ES-I3 (cell line): Measurements from ENCODE around the gene FGD5.

Source experiments
- H3K36me3 ChIP-seq: 2 replicates; pipeline ENCODE4 v1.6.1; 2013; ENCODE audit warnings: mild to moderate bottlenecking, low read length, control low read depth, moderate library complexity; ENCODE audit not compliant: insufficient read depth
- H3K4me1 ChIP-seq: 2 replicates; pipeline ENCODE4 v1.6.1; 2013; ENCODE audit warnings: mild to moderate bottlenecking, control low read depth, low read length; ENCODE audit not compliant: insufficient read depth
- H3K9ac ChIP-seq: 2 replicates; pipeline ENCODE4 v1.6.1; 2013; ENCODE audit warnings: low read depth, mild to moderate bottlenecking, low read length, moderate library complexity
- H3K9me3 ChIP-seq: 2 replicates; pipeline ENCODE4 v1.6.1; 2013; ENCODE audit warnings: mild to moderate bottlenecking, low read length, moderate library complexity; ENCODE audit not compliant: control insufficient read depth, insufficient read depth

The FGD5 gene

DNA sequence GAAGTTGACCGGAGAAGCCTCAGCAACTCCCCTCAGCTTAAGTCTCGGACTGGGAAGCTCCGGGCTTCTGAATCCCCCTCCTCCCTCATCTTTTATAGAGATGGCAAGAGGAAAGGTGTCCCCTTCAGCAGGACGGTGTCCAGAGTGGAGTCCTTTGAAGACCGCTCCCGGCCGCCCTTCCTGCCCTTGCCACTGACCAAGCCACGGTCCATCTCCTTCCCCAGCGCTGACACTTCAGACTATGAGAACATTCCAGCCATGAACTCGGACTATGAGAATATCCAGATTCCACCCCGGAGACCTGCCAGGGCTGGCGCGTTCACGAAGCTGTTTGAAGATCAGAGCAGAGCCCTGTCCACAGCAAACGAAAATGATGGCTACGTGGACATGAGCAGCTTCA is 2.4 kb downstream of the FGD5 start:
- peaks cover 3% of the 10 kb centered on the region; the same call in 1 of the 2 replicates for H3K36me3 ChIP-seq
- peaks cover 4% of the 10 kb centered on the region for H3K4me1 ChIP-seq
- H3K9ac ChIP-seq: no peak overlapping the region
- no peaks in the 10 kb centered on the region for H3K9me3 ChIP-seq

DNA sequence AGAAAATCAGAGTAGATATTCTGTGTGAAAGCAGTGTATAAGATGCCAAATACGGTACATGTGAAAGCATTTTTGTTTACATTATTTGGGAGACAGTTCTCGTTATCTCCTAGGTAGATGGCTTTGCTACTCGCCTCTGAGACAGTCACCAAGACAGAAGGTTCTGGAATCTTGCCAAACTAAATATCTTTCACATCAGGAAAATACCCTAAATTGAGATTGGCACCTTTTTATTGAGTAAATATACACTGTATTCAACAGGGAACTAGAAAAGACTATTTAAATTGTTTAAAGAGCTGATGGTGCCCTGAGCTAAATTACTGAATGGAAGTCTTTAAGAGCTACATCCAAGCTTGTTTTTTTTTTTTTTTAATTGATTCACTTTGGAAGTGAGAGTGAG is 3.4 kb downstream of the FGD5 start:
- Histone ChIP-seq H3K4me1 (peaks cover 4% of the 10 kb centered on the region), H3K9ac (no peak overlapping the region), H3K36me3 (peaks cover 3% of the 10 kb centered on the region; the same call in 1 of the 2 replicates), H3K9me3 (no peaks in the 10 kb centered on the region)

GRCh38 chr3:14822670-14823390 is 4.1 kb downstream of the FGD5 start:
- H3K4me1 ChIP-seq: peaks cover 9% of the 10 kb centered on the region
- H3K9me3 ChIP-seq: no peaks in the 10 kb centered on the region
- H3K36me3 ChIP-seq: peaks cover 3% of the 10 kb centered on the region; the same call in 1 of the 2 replicates
- H3K9ac ChIP-seq: no peak overlapping the region

GRCh38 chr3:14823393-14823792 is 4.6 kb downstream of the FGD5 start:
- Histone ChIP-seq H3K36me3 (peaks cover 3% of the 10 kb centered on the region; the same call in 1 of the 2 replicates), H3K9ac (no peak overlapping the region), H3K9me3 (no peaks in the 10 kb centered on the region), H3K4me1 (peaks cover 10% of the 10 kb centered on the region)

- no peaks in the 10 kb centered on the region for H3K9me3 ChIP-seq
- peaks cover 10% of the 10 kb centered on the region for H3K4me1 ChIP-seq
- no peak overlapping the region for H3K9ac ChIP-seq
- peaks cover 3% of the 10 kb centered on the region; the same call in 1 of the 2 replicates for H3K36me3 ChIP-seq
These were observed 5.3 kb downstream of the FGD5 start for GRCh38 chr3:14823910-14824629.

GRCh38 chr3:14824646-14825045 is 5.9 kb downstream of the FGD5 start:
- Histone ChIP-seq H3K9me3 (no peaks in the 10 kb centered on the region), H3K36me3 (peaks cover 3% of the 10 kb centered on the region; the same call in 1 of the 2 replicates), H3K9ac (no peak overlapping the region), H3K4me1 (peaks cover 12% of the 10 kb centered on the region)

DNA sequence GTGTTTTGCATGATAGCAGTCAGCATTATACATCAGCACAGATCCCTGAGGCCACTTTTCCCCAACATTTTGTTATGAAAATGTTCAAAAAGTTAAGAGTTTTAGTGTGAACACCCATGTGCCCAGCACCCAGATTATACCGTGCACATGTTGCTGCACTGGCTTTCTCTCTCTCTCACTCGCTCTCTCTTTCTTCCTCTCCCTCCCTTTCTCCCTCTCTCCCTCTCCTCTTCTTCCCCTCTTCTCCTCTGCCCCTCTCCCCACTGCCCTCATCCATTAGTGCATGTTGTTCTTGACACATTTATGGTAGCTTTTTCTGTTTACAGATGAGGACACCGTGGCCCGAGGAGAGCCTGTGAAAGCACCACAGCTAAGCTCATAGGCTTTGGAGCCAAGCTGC is 7.3 kb downstream of the FGD5 start:
- no peaks in the 10 kb centered on the region for H3K36me3 ChIP-seq
- peaks cover 15% of the 10 kb centered on the region for H3K4me1 ChIP-seq
- H3K9ac ChIP-seq: no peak overlapping the region
- no peaks in the 10 kb centered on the region for H3K9me3 ChIP-seq

DNA sequence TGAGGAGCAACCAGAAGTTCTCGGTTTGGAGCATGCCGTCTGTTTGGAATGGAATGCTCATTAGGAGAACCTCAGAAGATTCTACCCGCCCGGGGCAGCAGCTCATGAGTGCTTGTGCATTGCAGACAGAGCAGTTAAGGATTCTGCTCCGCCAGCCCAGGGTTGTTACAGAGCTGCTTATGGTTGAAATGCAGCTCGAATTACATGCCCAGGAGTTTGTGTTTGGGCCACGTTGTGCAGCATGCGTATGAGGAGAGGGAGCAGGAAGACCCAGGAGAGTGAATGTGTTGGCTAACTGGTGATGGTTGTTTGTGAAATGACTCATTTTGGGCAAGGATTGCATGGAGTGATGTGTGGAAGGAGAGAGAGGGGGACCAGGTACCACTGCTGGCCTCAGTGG is 9.0 kb downstream of the FGD5 start:
- H3K9ac ChIP-seq: no peak overlapping the region
- H3K9me3 ChIP-seq: no peaks in the 10 kb centered on the region
- H3K4me1 ChIP-seq: peaks cover 15% of the 10 kb centered on the region
- no peaks in the 10 kb centered on the region for H3K36me3 ChIP-seq

DNA sequence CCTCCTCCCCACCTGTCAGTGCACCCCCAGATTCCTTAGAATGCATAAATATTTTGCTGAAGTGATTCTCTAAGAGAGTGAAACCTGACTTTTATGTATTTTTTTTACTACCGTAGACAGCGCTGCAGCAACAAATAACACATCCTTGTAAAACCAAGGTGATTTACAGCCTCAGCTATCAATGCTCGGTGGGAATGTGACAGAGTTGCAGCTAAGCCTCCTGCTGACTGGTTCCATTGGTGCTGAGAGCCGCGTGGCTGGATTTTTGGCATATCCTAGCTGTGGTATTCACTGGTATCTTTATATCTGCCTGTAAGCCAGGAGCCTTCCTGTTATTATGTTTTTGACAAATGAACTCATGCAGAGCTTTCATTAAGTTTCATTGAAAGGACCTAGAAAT is 11.0 kb downstream of the FGD5 start:
- no peaks in the 10 kb centered on the region for H3K9me3 ChIP-seq
- H3K4me1 ChIP-seq: peaks cover 11% of the 10 kb centered on the region; the same call in 1 of the 2 replicates
- no peak overlapping the region for H3K9ac ChIP-seq
- no peaks in the 10 kb centered on the region for H3K36me3 ChIP-seq

- H3K9ac ChIP-seq: no peak overlapping the region
- no peaks in the 10 kb centered on the region for H3K36me3 ChIP-seq
- no peaks in the 10 kb centered on the region for H3K9me3 ChIP-seq
- H3K4me1 ChIP-seq: peaks cover 25% of the 10 kb centered on the region; the same call in 1 of the 2 replicates
These were observed 13.2 kb downstream of the FGD5 start for GRCh38 chr3:14831916-14832450.

DNA sequence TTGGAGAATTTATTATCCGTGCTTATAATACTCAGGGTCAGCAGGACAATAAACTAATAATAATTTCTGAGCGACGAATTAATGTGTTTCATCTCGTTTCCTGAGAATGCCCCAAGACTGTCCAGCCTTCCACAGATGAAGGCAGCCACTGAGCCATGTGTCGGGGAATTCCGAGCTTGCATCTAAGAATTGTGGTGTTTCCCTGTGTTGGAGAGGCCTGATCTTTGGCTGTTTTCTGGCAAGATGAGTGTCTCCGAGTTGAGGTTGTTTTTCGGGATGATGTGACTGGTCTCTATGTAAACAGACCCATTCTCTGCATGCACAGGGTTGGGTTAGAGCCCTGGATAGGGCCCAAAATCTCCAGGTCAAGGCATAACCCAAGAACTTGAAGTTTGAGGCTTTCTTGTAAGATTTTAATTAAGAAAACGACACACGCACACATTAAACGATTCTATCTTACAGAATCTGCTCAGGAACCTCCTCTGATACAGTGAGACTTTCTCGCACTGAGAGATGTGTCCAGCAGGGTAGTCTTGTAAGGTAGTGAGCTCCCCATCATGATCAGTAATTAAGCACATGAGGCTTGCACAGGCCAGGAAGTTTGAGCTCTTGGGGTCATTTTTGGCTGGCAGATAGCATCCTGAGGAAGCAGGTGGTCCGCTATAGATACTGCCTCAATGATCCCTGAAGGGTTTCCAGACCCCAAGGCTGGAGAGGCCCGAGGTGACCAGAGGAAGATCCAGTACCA is 14.4 kb downstream of the FGD5 start:
- H3K4me1 ChIP-seq: peaks cover 23% of the 10 kb centered on the region; the same call in 1 of the 2 replicates

DNA sequence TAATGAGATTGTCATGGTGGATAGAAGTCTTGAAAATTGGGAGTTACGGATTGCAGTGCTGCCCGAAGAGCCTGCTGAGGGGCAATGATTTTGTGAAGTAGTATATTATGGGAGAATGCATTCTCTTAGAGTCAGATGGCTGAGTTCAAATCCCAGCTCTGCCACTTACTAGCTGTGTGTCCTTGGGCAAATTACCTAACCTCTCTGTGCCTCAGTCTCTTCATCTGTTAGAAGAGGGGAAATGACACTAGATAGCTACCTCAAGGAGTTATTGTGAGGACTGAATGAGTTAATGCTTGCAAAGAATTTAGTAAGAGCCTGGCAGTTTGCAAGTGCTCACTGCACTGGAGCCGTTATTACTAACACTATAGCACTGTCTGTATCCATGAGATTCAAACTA is 15.4 kb downstream of the FGD5 start:
- H3K36me3 ChIP-seq: no peaks in the 10 kb centered on the region; the same call in 1 of the 2 replicates
- H3K4me1 ChIP-seq: peaks cover 32% of the 10 kb centered on the region
- H3K9ac ChIP-seq: no peak overlapping the region
- H3K9me3 ChIP-seq: no peaks in the 10 kb centered on the region

More for the DNA sequence above, 14.4 kb downstream of the FGD5 start:
- Histone ChIP-seq H3K9ac (no peak overlapping the region), H3K36me3 (no peaks in the 10 kb centered on the region; the same call in 1 of the 2 replicates), H3K9me3 (no peaks in the 10 kb centered on the region)

- Histone ChIP-seq H3K9ac (no peak overlapping the region), H3K9me3 (no peaks in the 10 kb centered on the region), H3K36me3 (no peaks in the 10 kb centered on the region; the same call in 1 of the 2 replicates), H3K4me1 (peaks cover 28% of the 10 kb centered on the region)
These were observed 16.2 kb downstream of the FGD5 start for GRCh38 chr3:14834807-14835466.

DNA sequence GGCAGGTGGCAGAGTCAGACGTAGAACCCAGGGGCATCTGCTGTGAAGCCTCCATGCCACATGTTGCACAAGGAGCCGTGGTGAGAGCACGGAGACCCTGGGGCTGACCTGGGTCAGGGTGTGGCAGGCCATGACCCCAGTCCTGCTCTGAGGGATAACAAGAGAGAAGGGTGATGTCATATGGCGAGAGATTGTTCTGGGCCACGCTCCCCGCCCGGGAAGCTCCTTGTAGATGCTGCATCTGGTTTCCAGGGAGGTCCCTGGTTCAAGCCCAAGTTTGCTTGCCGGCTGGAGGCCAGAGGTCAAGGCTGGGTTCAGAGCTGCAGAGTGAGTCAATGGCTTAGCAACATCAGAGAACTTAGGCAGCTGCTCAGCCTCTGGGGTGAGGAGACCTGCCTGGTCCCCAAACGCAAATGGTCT is 17.3 kb downstream of the FGD5 start:
- Histone ChIP-seq H3K9me3 (no peaks in the 10 kb centered on the region), H3K36me3 (no peaks in the 10 kb centered on the region; the same call in 1 of the 2 replicates), H3K4me1 (peaks cover 28% of the 10 kb centered on the region), H3K9ac (no peak overlapping the region)
